HG03196 (cell line): ENCODE data around the gene EIF4E3.

Experiments used
- ATAC-seq: cut with Tn5 transposase; IDR thresholded peaks from one replicate; pipeline ENCODE4 v1.9.1; 2021; ENCODE audit not compliant: unreplicated experiment

EIF4E3 gene

DNA sequence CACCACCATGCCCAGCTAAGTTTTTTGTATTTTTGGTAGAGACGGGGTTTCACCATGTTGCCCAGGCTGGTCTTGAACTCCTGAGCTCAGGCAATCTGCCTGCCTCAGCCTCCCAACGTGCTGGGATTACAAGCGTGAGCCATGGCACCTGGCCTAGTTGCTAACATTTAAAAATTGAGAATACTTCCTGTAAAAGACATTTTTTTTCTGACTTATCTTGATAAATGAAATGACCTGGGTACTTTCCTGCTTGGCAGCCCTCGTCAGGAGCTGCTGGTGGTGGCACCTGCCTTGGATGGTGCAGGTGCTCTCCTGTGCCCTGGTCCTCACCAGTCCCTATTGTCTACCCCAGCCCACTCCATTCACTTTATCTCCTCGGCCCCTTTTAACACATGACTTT is 74.8 kb downstream of the EIF4E3 start:
- no peak for ATAC-seq

DNA sequence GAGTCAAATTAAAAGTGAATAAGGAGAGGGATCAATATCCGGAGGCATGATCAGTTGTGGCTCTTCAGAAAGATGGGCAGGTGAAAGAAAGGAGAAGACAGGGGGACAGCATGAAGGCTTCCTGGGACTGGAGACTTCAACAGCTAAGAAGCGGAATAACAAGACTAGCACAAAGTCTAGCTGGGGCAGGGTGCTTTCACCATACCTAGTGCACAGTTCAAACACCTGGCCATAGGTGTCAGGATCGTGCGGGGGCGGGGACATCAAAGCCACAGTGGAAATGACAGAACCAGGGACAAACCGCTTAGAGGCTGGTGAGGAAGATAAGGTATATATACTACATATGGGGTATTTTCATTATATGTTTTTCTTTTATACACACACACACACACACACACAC is 75.4 kb downstream of the EIF4E3 start:
- no peak for ATAC-seq

- no peak for ATAC-seq
These were observed 77.5 kb downstream of the EIF4E3 start for GRCh38 chr3:71647751-71648150.

GRCh38 chr3:71646971-71647370 is 78.2 kb downstream of the EIF4E3 start:
- no peak for ATAC-seq

GRCh38 chr3:71645140-71645539 is 80.1 kb downstream of the EIF4E3 start:
- no peak for ATAC-seq

DNA sequence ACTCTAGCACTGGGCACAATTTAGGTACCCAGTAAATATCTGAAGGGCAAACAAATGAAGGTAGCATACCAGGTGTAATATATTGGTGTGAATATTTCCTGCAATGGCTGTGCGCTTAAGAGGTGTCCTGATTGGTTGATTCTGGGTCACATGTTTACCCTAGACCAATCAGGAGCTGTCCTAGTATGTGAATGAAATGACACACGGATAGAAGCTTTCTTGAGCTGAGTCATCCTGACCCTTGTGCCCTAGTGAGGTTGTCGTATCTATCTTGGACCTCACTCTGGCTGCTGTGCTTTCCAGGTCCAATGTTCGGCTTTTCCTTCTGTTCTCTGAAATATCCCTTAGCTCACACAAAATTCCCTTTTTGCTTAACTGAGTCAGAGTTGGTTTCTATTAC is 83.5 kb downstream of the EIF4E3 start:
- no peak for ATAC-seq

GRCh38 chr3:71640331-71640983 is 84.7 kb downstream of the EIF4E3 start:
- no peak for ATAC-seq

DNA sequence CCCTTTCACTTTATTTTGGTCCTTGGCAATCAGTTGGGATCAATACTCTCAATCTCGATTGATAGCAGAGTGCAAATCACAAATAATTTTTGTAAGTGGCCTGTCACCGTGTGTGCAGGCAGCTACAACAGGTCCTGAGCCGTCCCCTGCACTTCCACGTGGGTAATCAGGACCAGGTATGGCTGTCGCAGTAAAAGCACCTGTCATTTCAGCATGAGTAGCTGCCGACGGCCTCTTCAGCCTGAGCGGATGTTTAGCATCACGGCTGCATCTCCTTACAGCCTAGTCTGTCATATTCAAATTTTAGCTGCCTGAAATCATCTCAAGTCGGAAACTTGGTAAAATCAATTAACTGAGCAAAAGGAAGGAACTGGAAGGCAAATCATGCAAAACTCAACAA is 88.7 kb downstream of the EIF4E3 start:
- ATAC-seq, result no peak

GRCh38 chr3:71636001-71636400 is 89.2 kb downstream of the EIF4E3 start:
- ATAC-seq, result no peak

DNA sequence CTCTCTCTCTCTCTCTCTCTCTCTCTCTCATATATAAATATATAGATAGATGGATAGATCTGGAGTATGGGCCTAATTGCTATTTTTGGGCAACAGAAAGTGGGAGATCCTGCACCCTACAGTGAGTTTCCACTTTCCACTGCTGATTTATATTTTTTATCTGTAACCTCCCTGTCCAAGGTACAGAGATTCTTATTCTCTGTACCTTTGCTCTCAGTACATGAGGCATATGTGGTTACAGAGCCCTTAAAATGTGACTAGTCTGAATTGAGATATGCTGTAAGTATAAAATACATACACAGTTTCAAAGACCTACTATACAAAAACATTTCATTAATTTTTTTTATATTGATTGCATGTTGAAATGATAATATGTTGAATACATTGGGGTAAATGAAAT is 90.5 kb downstream of the EIF4E3 start:
- no peak for ATAC-seq

GRCh38 chr3:71629711-71630110 is 95.5 kb downstream of the EIF4E3 start:
- no peak for ATAC-seq

DNA sequence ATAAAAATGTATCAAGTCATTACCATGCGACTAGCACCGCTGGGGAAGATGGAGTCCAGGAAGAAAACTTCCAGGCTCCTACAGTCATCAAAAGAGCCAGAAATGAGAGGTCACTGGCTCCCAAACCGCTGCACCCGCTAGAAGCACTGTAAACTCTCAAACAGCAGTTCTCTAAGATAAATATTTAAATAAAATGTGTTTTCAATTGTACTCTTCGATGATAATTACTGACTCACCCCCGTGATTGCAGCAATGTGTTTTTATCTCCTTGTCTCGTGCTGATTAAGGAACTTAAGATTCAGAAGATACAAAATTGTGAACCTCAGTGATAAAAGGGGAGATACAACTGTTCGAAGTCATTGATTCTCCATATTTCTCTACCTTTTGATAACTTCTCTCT is 95.9 kb downstream of the EIF4E3 start:
- no peak for ATAC-seq

DNA sequence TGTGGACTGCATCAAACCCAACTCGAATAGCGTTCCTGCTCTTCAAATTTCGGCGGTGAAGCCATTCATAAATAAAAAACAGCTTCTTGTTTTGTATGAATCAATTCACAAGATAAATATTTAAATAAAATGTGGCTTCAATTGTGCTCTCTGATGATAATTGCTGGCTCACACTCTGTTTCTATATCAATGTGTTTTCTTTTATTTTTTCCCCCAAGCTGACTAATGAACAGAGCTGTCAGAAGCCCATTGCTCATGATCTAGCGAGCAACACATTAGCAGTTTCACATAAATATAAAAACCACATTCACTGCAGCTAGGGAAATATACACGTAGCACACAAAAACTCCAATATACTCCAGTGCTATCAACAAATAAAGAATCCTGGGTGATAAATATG is 96.7 kb downstream of the EIF4E3 start:
- ATAC-seq, result no peak

GRCh38 chr3:71625676-71626075 is 99.5 kb downstream of the EIF4E3 start:
- no peak for ATAC-seq
